Measurements from ENCODE around the gene CYB5RL.

CYB5RL gene

DNA sequence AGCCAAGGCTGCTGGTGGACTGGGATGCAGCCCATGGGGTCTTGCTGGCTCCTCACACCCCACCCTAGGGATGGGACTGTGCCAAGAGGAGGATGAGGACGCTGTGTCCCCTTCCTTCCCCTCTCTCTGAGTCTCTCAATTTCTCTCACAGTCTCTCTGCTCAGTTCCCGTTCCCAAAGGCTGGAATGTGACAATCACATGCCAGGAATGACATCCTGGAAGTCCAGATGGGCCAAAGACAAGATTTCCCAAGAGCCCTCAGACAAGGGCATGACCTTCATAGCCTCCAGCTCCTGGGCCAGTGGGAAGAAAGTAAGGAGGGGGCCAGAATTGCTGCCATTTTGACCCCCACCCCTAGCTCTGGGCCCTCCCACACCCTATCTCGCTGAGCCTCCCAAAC, 39.5 kb downstream of the CYB5RL start:
- Histone ChIP-seq H3K79me1 (replicated peaks; ENCODE audit: low read length, poor library complexity, severe bottlenecking) (no peaks in the 10 kb centered on the region), H2BK5ac (ENCODE audit: low read depth, low read length, poor library complexity, severe bottlenecking) (no peak overlapping the region), H2AK5ac (ENCODE audit: low read length, severe bottlenecking) (no peak overlapping the region), H3K14ac (ENCODE audit: low read length in 2 of 2) (peak overlapping the region in 1 of 2 experiments; percentile 69), H3K27me3 (ENCODE audit: control insufficient read depth in 1 of 2, insufficient read depth in 1 of 2, low read length in 2 of 2) (peaks cover 24 to 27% of the 10 kb centered on the region in 2 experiments), H3K4ac (ENCODE audit: low read depth in 1 of 2, low read length in 2 of 2) (no peak overlapping the region), H3K4me3 (ENCODE audit: insufficient read depth in 1 of 2, low read depth in 1 of 2, low read length in 2 of 2) (no peak overlapping the region), H3K36me3 (ENCODE audit: control insufficient read depth in 1 of 2, insufficient read depth in 2 of 2, low read depth in 1 of 2, low read length in 2 of 2) (no peaks in the 10 kb centered on the region), H2BK12ac (ENCODE audit: low read length in 2 of 2) (no peak overlapping the region), H3K23ac (ENCODE audit: low read length in 2 of 2) (no peak overlapping the region), H3K4me1 (ENCODE audit: control insufficient read depth, insufficient read depth, low read depth, low read length) (peaks cover 6% of the 10 kb centered on the region), H3K9me3 (ENCODE audit: control insufficient read depth, low read length) (no peaks in the 10 kb centered on the region), H2BK15ac (ENCODE audit: low read depth, poor library complexity, severe bottlenecking) (no peak overlapping the region), H3K4me2 (ENCODE audit: low read length, poor library complexity, severe bottlenecking) (no peak overlapping the region), H3K18ac (ENCODE audit: low read depth in 1 of 2, low read length in 2 of 2) (no peak overlapping the region), H4K8ac (ENCODE audit: low read length) (no peak overlapping the region), H2AFZ (ENCODE audit: low read depth, low read length) (no peak overlapping the region), H3K9ac (ENCODE audit: low read length) (no peak overlapping the region), H4K91ac (ENCODE audit: low read length) (peak overlapping the region; percentile 61), H3K27ac (ENCODE audit: low read length, poor library complexity, severe bottlenecking) (no peak overlapping the region), H2BK120ac (ENCODE audit: low read depth, low read length) (no peak overlapping the region)
- peak; percentile 6 for DNase-seq
- 61% methylated on average over 3 of the region's 3 CpGs for WGBS

DNA sequence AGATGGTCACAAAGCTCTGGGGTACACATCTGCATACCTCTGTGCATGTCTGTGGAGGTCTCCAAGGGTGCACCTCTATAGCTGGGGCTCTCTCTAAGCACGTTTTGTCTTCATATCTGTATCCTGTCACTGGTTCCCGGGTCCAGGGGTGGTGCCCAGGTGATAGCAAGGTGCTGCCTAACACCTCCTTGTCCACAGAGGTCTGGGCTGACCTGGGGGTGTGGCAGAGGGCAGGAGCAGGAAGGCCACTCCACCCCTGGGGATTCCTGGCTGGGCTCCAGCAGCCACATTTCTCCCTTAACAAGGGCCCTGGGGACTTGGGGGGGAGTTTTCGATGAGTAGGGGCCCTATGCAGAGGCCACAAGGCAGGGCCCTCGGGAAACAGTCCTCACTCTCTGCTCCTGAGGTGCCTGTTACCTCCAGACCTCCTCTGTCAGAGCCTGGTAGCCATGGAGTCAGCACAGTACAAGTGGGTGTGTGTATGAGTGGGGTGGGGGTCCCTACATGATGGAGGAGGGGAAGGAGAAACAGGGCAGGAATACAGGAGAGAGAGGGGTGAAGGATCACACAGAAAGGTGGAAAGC, 40.0 kb downstream of the CYB5RL start:
- 77% methylated on average over 4 of the region's 4 CpGs for WGBS
- no peak overlapping the region for H2BK12ac ChIP-seq (ENCODE audit: low read length in 2 of 2)

DNA sequence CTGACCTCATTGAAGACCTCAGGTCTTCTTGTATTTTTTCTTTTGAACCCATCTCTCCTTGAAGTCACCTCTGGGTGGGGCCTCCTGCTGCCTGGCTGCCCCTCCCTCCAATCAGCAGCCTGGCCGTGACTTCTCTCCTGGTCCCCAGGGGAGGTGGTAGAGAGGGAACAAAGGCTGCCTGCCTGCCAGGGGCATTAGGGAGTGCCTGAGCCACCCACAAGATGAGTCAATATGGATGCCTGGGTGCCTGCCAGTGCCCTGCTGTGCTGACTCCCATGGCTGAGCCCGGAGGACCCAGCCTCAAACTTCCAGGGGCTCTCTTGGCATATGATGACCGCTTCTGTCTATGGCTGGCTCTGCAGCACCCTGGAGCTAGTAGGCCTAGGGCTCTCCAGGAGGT, 41.8 kb downstream of the CYB5RL start:
- H2AK5ac ChIP-seq (ENCODE audit: low read length, severe bottlenecking): no peak overlapping the region
- H2BK12ac ChIP-seq (ENCODE audit: low read length in 2 of 2): no peak overlapping the region
- no peak overlapping the region for H3K14ac ChIP-seq (ENCODE audit: low read length in 2 of 2)
- no peak overlapping the region for H3K4ac ChIP-seq (ENCODE audit: low read depth in 1 of 2, low read length in 2 of 2)
- 84% methylated on average over 3 of the region's 3 CpGs for WGBS
- no peak overlapping the region for H2BK120ac ChIP-seq (ENCODE audit: low read depth, low read length)
- no peak overlapping the region for H3K27ac ChIP-seq (ENCODE audit: low read length, poor library complexity, severe bottlenecking)
- H3K4me3 ChIP-seq (ENCODE audit: insufficient read depth in 1 of 2, low read depth in 1 of 2, low read length in 2 of 2): no peak overlapping the region
- H4K91ac ChIP-seq (ENCODE audit: low read length): no peak overlapping the region
- no peak overlapping the region for H3K4me2 ChIP-seq (ENCODE audit: low read length, poor library complexity, severe bottlenecking)
- no peak for DNase-seq
- H3K27me3 ChIP-seq (ENCODE audit: control insufficient read depth in 1 of 2, insufficient read depth in 1 of 2, low read length in 2 of 2): peaks cover 20% of the 10 kb centered on the region in 2 experiments
- H3K23ac ChIP-seq (ENCODE audit: low read length in 2 of 2): no peak overlapping the region
- no peak overlapping the region for H2AFZ ChIP-seq (ENCODE audit: low read depth, low read length)
- H2BK15ac ChIP-seq (ENCODE audit: low read depth, poor library complexity, severe bottlenecking): no peak overlapping the region
- H3K18ac ChIP-seq (ENCODE audit: low read depth in 1 of 2, low read length in 2 of 2): no peak overlapping the region
- H3K4me1 ChIP-seq (ENCODE audit: control insufficient read depth, insufficient read depth, low read depth, low read length): peaks cover 13% of the 10 kb centered on the region
- no peaks in the 10 kb centered on the region for H3K9me3 ChIP-seq (ENCODE audit: control insufficient read depth, low read length)
- no peak overlapping the region for H2BK5ac ChIP-seq (ENCODE audit: low read depth, low read length, poor library complexity, severe bottlenecking)
- no peak overlapping the region for H3K9ac ChIP-seq (ENCODE audit: low read length)
- H4K8ac ChIP-seq (ENCODE audit: low read length): no peak overlapping the region
- H3K36me3 ChIP-seq (ENCODE audit: control insufficient read depth in 1 of 2, insufficient read depth in 2 of 2, low read depth in 1 of 2, low read length in 2 of 2): no peaks in the 10 kb centered on the region
- no peaks in the 10 kb centered on the region for H3K79me1 ChIP-seq (replicated peaks; ENCODE audit: low read length, poor library complexity, severe bottlenecking)

More for the DNA sequence above, 40.0 kb downstream of the CYB5RL start:
- H3K4me2 ChIP-seq (ENCODE audit: low read length, poor library complexity, severe bottlenecking): no peak overlapping the region
- peak overlapping the region; percentile 61 for H4K91ac ChIP-seq (ENCODE audit: low read length)
- H3K9me3 ChIP-seq (ENCODE audit: control insufficient read depth, low read length): no peaks in the 10 kb centered on the region
- no peak overlapping the region for H3K9ac ChIP-seq (ENCODE audit: low read length)
- no peak overlapping the region for H4K8ac ChIP-seq (ENCODE audit: low read length)
- no peak overlapping the region for H3K4ac ChIP-seq (ENCODE audit: low read depth in 1 of 2, low read length in 2 of 2)
- DNase-seq: no peak
- peak overlapping the region; percentile 37 for H2BK15ac ChIP-seq (ENCODE audit: low read depth, poor library complexity, severe bottlenecking)
- no peak overlapping the region for H2AK5ac ChIP-seq (ENCODE audit: low read length, severe bottlenecking)
- H2AFZ ChIP-seq (ENCODE audit: low read depth, low read length): no peak overlapping the region
- H3K18ac ChIP-seq (ENCODE audit: low read depth in 1 of 2, low read length in 2 of 2): no peak overlapping the region
- no peak overlapping the region for H3K27ac ChIP-seq (ENCODE audit: low read length, poor library complexity, severe bottlenecking)
- H3K14ac ChIP-seq (ENCODE audit: low read length in 2 of 2): peak overlapping the region in 1 of 2 experiments; percentile 69
- no peaks in the 10 kb centered on the region for H3K79me1 ChIP-seq (replicated peaks; ENCODE audit: low read length, poor library complexity, severe bottlenecking)
- H3K23ac ChIP-seq (ENCODE audit: low read length in 2 of 2): no peak overlapping the region
- H2BK120ac ChIP-seq (ENCODE audit: low read depth, low read length): no peak overlapping the region
- H2BK5ac ChIP-seq (ENCODE audit: low read depth, low read length, poor library complexity, severe bottlenecking): no peak overlapping the region
- H3K36me3 ChIP-seq (ENCODE audit: control insufficient read depth in 1 of 2, insufficient read depth in 2 of 2, low read depth in 1 of 2, low read length in 2 of 2): no peaks in the 10 kb centered on the region
- no peak overlapping the region for H3K4me3 ChIP-seq (ENCODE audit: insufficient read depth in 1 of 2, low read depth in 1 of 2, low read length in 2 of 2)
- H3K27me3 ChIP-seq (ENCODE audit: control insufficient read depth in 1 of 2, insufficient read depth in 1 of 2, low read length in 2 of 2): peaks cover 24 to 27% of the 10 kb centered on the region in 2 experiments
- H3K4me1 ChIP-seq (ENCODE audit: control insufficient read depth, insufficient read depth, low read depth, low read length): peaks cover 6% of the 10 kb centered on the region

DNA sequence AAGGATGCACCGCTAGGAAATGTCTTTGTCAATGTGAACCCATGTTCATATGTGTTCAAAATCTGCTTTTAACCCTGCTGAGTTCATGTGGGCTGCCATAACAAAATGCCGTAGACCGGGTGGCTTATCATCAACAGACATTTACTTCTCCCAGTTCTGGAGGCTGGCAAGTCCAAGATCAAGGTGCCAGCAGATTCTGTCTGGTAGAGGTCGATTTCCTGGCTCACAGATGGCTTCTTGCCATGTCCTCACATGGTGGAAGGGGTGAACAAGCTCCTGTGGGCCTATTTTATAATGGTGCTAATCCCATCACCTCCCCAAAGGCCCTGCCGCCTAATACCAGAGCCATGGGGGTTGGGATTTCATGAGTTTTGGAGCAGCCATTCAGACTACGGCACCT, 42.4 kb downstream of the CYB5RL start:
- H3K14ac ChIP-seq (ENCODE audit: low read length in 2 of 2): no peak overlapping the region
- H3K36me3 ChIP-seq (ENCODE audit: control insufficient read depth in 1 of 2, insufficient read depth in 2 of 2, low read depth in 1 of 2, low read length in 2 of 2): no peaks in the 10 kb centered on the region
- no peak overlapping the region for H3K23ac ChIP-seq (ENCODE audit: low read length in 2 of 2)
- no peak overlapping the region for H4K91ac ChIP-seq (ENCODE audit: low read length)
- H2BK120ac ChIP-seq (ENCODE audit: low read depth, low read length): no peak overlapping the region
- H3K27ac ChIP-seq (ENCODE audit: low read length, poor library complexity, severe bottlenecking): no peak overlapping the region
- no peak overlapping the region for H2BK12ac ChIP-seq (ENCODE audit: low read length in 2 of 2)
- WGBS: 79% methylated on average over 5 of the region's 6 CpGs
- no peak overlapping the region for H3K4me3 ChIP-seq (ENCODE audit: insufficient read depth in 1 of 2, low read depth in 1 of 2, low read length in 2 of 2)
- no peak overlapping the region for H4K8ac ChIP-seq (ENCODE audit: low read length)
- H3K4ac ChIP-seq (ENCODE audit: low read depth in 1 of 2, low read length in 2 of 2): no peak overlapping the region
- H2BK5ac ChIP-seq (ENCODE audit: low read depth, low read length, poor library complexity, severe bottlenecking): no peak overlapping the region
- H3K4me2 ChIP-seq (ENCODE audit: low read length, poor library complexity, severe bottlenecking): no peak overlapping the region
- no peaks in the 10 kb centered on the region for H3K9me3 ChIP-seq (ENCODE audit: control insufficient read depth, low read length)
- H3K79me1 ChIP-seq (replicated peaks; ENCODE audit: low read length, poor library complexity, severe bottlenecking): no peaks in the 10 kb centered on the region
- no peak for DNase-seq
- no peak overlapping the region for H2AFZ ChIP-seq (ENCODE audit: low read depth, low read length)
- H3K4me1 ChIP-seq (ENCODE audit: control insufficient read depth, insufficient read depth, low read depth, low read length): peaks cover 12% of the 10 kb centered on the region
- H2BK15ac ChIP-seq (ENCODE audit: low read depth, poor library complexity, severe bottlenecking): no peak overlapping the region
- H3K27me3 ChIP-seq (ENCODE audit: control insufficient read depth in 1 of 2, insufficient read depth in 1 of 2, low read length in 2 of 2): peaks cover 16 to 20% of the 10 kb centered on the region in 2 experiments
- H3K18ac ChIP-seq (ENCODE audit: low read depth in 1 of 2, low read length in 2 of 2): no peak overlapping the region
- no peak overlapping the region for H2AK5ac ChIP-seq (ENCODE audit: low read length, severe bottlenecking)
- no peak overlapping the region for H3K9ac ChIP-seq (ENCODE audit: low read length)

Data from mesenchymal stem cell (in vitro differentiated cells and primary cell).